Gastrocnemius medialis (tissue), 4 donors: ENCODE measurements around the gene ARMC6.

Experiments used
- POLR2A ChIP-seq, 2 donors: fragments of 450-650 bp; IDR thresholded peaks; one replicate each; pipeline ENCODE4 v1.6.1; 2017; ENCODE audit warnings: antibody characterized with exemption in 2 of 2, mild to moderate bottlenecking in 2 of 2, moderate library complexity in 2 of 2
- TF ChIP-seq, protein P1 (sequence below), 5 experiments: fragments of 450-650 bp in 3 of 5; fragments of 200-600 bp in 2 of 5; sonication (generic) in 2 of 5; IDR thresholded peaks in 4 of 5; conservative IDR thresholded peaks in 1 of 5; 1 replicate in 4 of 5; 2 replicates in 1 of 5; pipeline ENCODE4 v1.5.1; 2016 to 2019; ENCODE audit warnings: antibody characterized with exemption in 5 of 5, mild to moderate bottlenecking in 3 of 5, moderate library complexity in 3 of 5

DNA sequence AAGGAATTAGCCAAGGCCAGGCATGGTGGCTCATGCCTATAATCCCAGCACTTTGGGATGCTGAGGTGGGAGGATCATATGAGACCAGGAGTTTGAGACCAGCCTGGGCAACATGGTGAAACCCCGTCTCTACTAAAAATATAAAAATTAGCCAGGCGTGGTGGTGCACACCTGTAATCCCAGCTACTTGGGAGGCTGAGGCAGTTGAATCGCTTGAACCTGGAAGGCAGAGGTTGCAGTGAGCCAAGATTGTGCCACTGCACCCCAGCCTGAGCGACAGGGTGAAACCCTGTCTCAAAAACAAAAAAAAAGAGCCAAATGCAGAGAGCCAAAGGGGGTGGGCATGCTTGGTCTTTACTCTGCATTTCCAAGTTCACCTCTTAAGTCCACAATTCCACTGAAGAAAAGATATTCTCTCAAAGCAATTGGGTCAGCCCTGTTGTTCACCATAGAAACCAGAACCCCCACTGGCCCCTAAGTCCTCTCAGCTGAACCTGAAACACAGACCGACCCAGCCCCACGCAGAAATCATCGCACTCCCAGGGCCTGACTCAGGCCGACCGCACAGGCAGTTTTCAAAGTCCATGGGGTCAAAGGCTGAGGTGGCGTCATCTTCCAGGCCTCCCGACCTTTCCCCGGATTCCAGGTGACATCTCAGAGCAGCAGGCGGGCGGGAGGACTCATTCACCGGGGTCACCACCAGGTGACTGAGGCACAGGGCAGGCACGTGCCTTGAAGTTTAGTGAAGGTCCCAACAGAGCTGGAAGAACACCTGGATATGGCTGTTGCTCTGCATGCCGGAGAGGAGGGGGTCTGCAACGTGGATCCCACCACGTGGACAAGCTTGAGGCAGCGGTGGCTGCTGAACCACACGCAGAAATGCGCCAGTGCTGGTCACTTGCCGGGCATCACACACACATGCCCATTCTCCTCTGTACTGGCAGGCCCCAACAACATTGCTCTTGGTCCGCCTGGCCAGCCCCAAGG, 63.5 kb downstream of the ARMC6 start:
- TF ChIP-seq, protein P1, sequence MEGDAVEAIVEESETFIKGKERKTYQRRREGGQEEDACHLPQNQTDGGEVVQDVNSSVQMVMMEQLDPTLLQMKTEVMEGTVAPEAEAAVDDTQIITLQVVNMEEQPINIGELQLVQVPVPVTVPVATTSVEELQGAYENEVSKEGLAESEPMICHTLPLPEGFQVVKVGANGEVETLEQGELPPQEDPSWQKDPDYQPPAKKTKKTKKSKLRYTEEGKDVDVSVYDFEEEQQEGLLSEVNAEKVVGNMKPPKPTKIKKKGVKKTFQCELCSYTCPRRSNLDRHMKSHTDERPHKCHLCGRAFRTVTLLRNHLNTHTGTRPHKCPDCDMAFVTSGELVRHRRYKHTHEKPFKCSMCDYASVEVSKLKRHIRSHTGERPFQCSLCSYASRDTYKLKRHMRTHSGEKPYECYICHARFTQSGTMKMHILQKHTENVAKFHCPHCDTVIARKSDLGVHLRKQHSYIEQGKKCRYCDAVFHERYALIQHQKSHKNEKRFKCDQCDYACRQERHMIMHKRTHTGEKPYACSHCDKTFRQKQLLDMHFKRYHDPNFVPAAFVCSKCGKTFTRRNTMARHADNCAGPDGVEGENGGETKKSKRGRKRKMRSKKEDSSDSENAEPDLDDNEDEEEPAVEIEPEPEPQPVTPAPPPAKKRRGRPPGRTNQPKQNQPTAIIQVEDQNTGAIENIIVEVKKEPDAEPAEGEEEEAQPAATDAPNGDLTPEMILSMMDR (IDR thresholded peaks at IDR 0.05 in 4 of 5, conservative IDR thresholded peaks at IDR 0.05 in 1 of 5), result no peak
- no peak for TF ChIP-seq POLR2A (IDR thresholded peaks at IDR 0.05)
